Measurements from ENCODE around the gene BTBD6.

The BTBD6 gene

DNA sequence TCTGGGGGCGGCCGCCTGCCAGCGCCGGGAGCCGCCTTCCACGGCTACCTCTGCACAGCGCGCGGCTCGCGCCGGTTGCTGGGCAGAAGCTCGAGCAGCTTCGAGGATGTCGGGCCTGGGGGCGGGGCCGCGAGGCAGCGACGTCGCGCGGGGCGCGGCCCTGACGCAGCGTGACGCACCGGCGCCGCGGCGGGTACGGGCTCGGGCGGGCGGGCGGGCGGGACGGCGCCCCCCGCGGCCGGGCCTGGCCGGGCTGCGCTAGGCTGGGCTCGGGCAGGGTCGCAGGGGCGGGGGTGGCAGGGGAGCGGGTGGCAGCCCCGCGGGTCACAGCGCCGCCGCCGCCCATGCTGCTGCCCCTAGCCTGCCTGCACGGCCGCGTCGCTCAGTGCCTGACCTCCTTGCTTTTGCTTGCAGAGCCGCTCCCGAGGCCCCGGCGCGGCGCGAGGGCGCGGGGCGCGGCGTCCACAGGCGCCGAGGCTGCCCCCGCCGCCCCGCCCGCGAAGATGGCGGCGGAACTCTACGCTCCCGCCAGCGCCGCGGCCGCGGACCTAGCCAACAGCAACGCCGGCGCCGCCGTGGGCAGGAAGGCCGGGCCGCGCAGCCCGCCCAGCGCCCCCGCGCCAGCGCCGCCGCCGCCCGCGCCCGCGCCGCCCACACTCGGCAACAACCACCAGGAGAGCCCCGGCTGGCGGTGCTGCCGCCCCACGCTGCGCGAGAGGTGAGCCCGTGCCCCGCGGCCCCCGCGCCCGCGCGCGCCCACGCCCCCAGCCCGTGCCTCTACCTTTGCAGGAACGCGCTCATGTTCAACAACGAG is at the start of gene BTBD6:
Gene BTBD6 (plus strand): TSS at position 166 of the 814 bp plus-strand sequence. CDS start 179 bp downstream, at position 345.
- TF ChIP-seq CEBPB (IDR thresholded peaks at IDR 0.05), result no peak
- TF ChIP-seq TCF12 (IDR thresholded peaks at IDR 0.05; ENCODE audit: low read depth), result no peak
- no peak; the same call in 1 of the 2 replicates for TF ChIP-seq NFIC (IDR thresholded peaks at IDR 0.05)
- TF ChIP-seq, protein P1, sequence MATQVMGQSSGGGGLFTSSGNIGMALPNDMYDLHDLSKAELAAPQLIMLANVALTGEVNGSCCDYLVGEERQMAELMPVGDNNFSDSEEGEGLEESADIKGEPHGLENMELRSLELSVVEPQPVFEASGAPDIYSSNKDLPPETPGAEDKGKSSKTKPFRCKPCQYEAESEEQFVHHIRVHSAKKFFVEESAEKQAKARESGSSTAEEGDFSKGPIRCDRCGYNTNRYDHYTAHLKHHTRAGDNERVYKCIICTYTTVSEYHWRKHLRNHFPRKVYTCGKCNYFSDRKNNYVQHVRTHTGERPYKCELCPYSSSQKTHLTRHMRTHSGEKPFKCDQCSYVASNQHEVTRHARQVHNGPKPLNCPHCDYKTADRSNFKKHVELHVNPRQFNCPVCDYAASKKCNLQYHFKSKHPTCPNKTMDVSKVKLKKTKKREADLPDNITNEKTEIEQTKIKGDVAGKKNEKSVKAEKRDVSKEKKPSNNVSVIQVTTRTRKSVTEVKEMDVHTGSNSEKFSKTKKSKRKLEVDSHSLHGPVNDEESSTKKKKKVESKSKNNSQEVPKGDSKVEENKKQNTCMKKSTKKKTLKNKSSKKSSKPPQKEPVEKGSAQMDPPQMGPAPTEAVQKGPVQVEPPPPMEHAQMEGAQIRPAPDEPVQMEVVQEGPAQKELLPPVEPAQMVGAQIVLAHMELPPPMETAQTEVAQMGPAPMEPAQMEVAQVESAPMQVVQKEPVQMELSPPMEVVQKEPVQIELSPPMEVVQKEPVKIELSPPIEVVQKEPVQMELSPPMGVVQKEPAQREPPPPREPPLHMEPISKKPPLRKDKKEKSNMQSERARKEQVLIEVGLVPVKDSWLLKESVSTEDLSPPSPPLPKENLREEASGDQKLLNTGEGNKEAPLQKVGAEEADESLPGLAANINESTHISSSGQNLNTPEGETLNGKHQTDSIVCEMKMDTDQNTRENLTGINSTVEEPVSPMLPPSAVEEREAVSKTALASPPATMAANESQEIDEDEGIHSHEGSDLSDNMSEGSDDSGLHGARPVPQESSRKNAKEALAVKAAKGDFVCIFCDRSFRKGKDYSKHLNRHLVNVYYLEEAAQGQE (IDR thresholded peaks at IDR 0.05; ENCODE audit: low read depth), result no peak
- TF ChIP-seq, protein P2, sequence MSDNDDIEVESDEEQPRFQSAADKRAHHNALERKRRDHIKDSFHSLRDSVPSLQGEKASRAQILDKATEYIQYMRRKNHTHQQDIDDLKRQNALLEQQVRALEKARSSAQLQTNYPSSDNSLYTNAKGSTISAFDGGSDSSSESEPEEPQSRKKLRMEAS (IDR thresholded peaks at IDR 0.05), result peak; percentile 55; the same call in 1 of the 2 replicates
- TF ChIP-seq EGR1 (IDR thresholded peaks at IDR 0.05), result peak; percentile 32
- TF ChIP-seq FOXM1 (IDR thresholded peaks at IDR 0.05; ENCODE audit: borderline replicate concordance, low read depth), result no peak
- peak; percentile 48; the same call in 1 of the 2 replicates for TF ChIP-seq CREB1 (IDR thresholded peaks at IDR 0.05; ENCODE audit: low read depth)
- TF ChIP-seq ZBTB7A (IDR thresholded peaks at IDR 0.05; ENCODE audit: low read depth), result peak; percentile 47; the same call in 1 of the 2 replicates
- TF ChIP-seq, protein P3, sequence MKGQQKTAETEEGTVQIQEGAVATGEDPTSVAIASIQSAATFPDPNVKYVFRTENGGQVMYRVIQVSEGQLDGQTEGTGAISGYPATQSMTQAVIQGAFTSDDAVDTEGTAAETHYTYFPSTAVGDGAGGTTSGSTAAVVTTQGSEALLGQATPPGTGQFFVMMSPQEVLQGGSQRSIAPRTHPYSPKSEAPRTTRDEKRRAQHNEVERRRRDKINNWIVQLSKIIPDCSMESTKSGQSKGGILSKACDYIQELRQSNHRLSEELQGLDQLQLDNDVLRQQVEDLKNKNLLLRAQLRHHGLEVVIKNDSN (IDR thresholded peaks at IDR 0.05), result no peak
- TF ChIP-seq TAF1 (IDR thresholded peaks at IDR 0.05; ENCODE audit: low read depth), result no peak
- no peak for TF ChIP-seq TEAD4 (IDR thresholded peaks at IDR 0.05)
- TF ChIP-seq EP300 (IDR thresholded peaks at IDR 0.05; ENCODE audit: borderline replicate concordance), result no peak
- TF ChIP-seq YY1 (IDR thresholded peaks at IDR 0.05; ENCODE audit: low read depth), result peak; percentile 75
- TF ChIP-seq RAD21 (IDR thresholded peaks at IDR 0.05; ENCODE audit: low read depth), result peak; percentile 2; the same call in 1 of the 2 replicates

GRCh38 chr14:105198588-105198987 is 49.7 kb upstream of the BTBD6 start:
- TF ChIP-seq, protein P1 (IDR thresholded peaks at IDR 0.05; ENCODE audit: low read depth), result no peak
- TF ChIP-seq NFIC (IDR thresholded peaks at IDR 0.05) (no peak), EGR1 (IDR thresholded peaks at IDR 0.05) (no peak), YY1 (IDR thresholded peaks at IDR 0.05; ENCODE audit: low read depth) (no peak), CREB1 (IDR thresholded peaks at IDR 0.05; ENCODE audit: low read depth) (no peak), TAF1 (IDR thresholded peaks at IDR 0.05; ENCODE audit: low read depth) (no peak)
- TF ChIP-seq, protein P3 (IDR thresholded peaks at IDR 0.05), result no peak

DNA sequence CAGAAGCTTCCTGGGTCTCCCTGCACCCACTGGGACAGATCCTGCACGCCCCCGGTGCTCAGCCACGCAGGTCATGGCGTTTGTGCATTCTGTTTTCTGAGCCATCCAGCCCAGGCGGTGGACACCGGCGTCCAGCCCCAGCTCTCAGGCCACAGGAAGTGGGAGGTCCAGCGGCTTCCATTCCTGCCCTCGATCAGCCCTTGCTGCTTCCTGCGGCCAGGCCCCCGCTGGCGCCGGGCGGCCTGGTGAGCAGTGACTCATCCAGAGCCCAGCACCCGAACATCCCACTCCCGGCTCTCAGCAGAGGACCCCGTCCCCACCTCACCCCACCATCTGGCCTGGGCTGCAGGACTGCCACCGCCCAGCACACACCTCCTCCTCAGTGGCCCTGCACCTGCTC is 49.2 kb upstream of the BTBD6 start:
- TF ChIP-seq TCF12 (IDR thresholded peaks at IDR 0.05; ENCODE audit: low read depth) (peak; percentile 36; the same call in 1 of the 2 replicates), EP300 (IDR thresholded peaks at IDR 0.05; ENCODE audit: borderline replicate concordance) (peak; percentile 22; the same call in 1 of the 2 replicates), ZBTB7A (IDR thresholded peaks at IDR 0.05; ENCODE audit: low read depth) (peak; percentile 47; the same call in 1 of the 2 replicates), EGR1 (IDR thresholded peaks at IDR 0.05) (no peak)
- TF ChIP-seq, protein P2 (IDR thresholded peaks at IDR 0.05), result peak; percentile 34; the same call in 1 of the 2 replicates
- TF ChIP-seq, protein P3 (IDR thresholded peaks at IDR 0.05), result 0 out of 2 replicates have a peak, but pooled peaks have one; percentile 17

- TF ChIP-seq EGR1 (IDR thresholded peaks at IDR 0.05) (no peak), TEAD4 (IDR thresholded peaks at IDR 0.05) (no peak), RAD21 (IDR thresholded peaks at IDR 0.05; ENCODE audit: low read depth) (peak; percentile 24; the same call in 1 of the 2 replicates), CEBPB (IDR thresholded peaks at IDR 0.05) (no peak), YY1 (IDR thresholded peaks at IDR 0.05; ENCODE audit: low read depth) (no peak), ZBTB7A (IDR thresholded peaks at IDR 0.05; ENCODE audit: low read depth) (no peak), TAF1 (IDR thresholded peaks at IDR 0.05; ENCODE audit: low read depth) (no peak), TCF12 (IDR thresholded peaks at IDR 0.05; ENCODE audit: low read depth) (no peak), CREB1 (IDR thresholded peaks at IDR 0.05; ENCODE audit: low read depth) (no peak), EP300 (IDR thresholded peaks at IDR 0.05; ENCODE audit: borderline replicate concordance) (no peak)
- TF ChIP-seq, protein P2 (IDR thresholded peaks at IDR 0.05), result no peak
- TF ChIP-seq, protein P3 (IDR thresholded peaks at IDR 0.05), result peak; percentile 34; the same call in 1 of the 2 replicates
- TF ChIP-seq, protein P1 (IDR thresholded peaks at IDR 0.05; ENCODE audit: low read depth), result no peak
Observed at GRCh38 chr14:105200074-105200473, 48.3 kb upstream of the BTBD6 start.
